Calu3 (cell line): Measurements from ENCODE around the gene KRT86. TPM values are rescaled to one million over a fixed set of nuclear protein-coding genes. Genes with fewer than 3 reads are reported as not detected.

Experiments
- BruUV-seq: library from RNA; stranded (reverse); fragments of 400-500 nt; replicated peaks from 2 replicates; lab custom pipeline; 2021; lab: Mats Ljungman, UMichigan
- CTCF ChIA-PET: fragments of 300-600 bp; sonication (Branson Sonifier 250); formaldehyde crosslinking; loops from one replicate; lab custom pipeline; 2022; ENCODE audit warnings: antibody characterized with exemption; lab: Charles Lee
- DNase-seq: peaks from one replicate; pipeline ENCODE4 v3.0.0; 2022
- H3K27ac Mint-ChIP-seq: one replicate; pipeline ENCODE4 v1.8.0; 2022; ENCODE audit warnings: mixed read lengths; ENCODE audit not compliant: unreplicated experiment
- H3K27me3 Mint-ChIP-seq: one replicate; pipeline ENCODE4 v1.8.0; 2022; ENCODE audit warnings: mixed read lengths; ENCODE audit not compliant: unreplicated experiment
- H3K36me3 Mint-ChIP-seq: one replicate; pipeline ENCODE4 v1.8.0; 2022; ENCODE audit warnings: mild to moderate bottlenecking, moderate library complexity, mixed read lengths; ENCODE audit not compliant: insufficient read depth, unreplicated experiment
- H3K4me1 Mint-ChIP-seq: one replicate; pipeline ENCODE4 v1.8.0; 2022; ENCODE audit warnings: mild to moderate bottlenecking, low read depth, mixed read lengths; ENCODE audit not compliant: unreplicated experiment
- H3K4me3 Mint-ChIP-seq: one replicate; pipeline ENCODE4 v1.8.0; 2022; ENCODE audit warnings: mild to moderate bottlenecking, low read depth, moderate library complexity, mixed read lengths; ENCODE audit not compliant: unreplicated experiment
- H3K9me3 Mint-ChIP-seq: one replicate; pipeline ENCODE4 v1.8.0; 2022; ENCODE audit warnings: low read depth, mixed read lengths; ENCODE audit not compliant: unreplicated experiment
- CTCF ChIP-seq: fragments of 200-600 bp; IDR thresholded peaks from one replicate; pipeline ENCODE4 v1.8.0; 2022; ENCODE audit warnings: antibody characterized with exemption; ENCODE audit not compliant: unreplicated experiment
- intact Hi-C: fragments of 100-400 bp; cut with micrococcal nuclease; formaldehyde crosslinking; loops from one replicate; pipeline ENCODE4 v1.10.0; 2022; ENCODE audit not compliant: unreplicated experiment
- total RNA-seq: library from RNA; stranded (reverse); gene quantifications from 2 replicates; pipeline ENCODE4 v1.2.3, GENCODE V29; 2022

Gene KRT86
- total RNA-seq, 1 experiment from 2014 or later = 3.6 TPM

DNA sequence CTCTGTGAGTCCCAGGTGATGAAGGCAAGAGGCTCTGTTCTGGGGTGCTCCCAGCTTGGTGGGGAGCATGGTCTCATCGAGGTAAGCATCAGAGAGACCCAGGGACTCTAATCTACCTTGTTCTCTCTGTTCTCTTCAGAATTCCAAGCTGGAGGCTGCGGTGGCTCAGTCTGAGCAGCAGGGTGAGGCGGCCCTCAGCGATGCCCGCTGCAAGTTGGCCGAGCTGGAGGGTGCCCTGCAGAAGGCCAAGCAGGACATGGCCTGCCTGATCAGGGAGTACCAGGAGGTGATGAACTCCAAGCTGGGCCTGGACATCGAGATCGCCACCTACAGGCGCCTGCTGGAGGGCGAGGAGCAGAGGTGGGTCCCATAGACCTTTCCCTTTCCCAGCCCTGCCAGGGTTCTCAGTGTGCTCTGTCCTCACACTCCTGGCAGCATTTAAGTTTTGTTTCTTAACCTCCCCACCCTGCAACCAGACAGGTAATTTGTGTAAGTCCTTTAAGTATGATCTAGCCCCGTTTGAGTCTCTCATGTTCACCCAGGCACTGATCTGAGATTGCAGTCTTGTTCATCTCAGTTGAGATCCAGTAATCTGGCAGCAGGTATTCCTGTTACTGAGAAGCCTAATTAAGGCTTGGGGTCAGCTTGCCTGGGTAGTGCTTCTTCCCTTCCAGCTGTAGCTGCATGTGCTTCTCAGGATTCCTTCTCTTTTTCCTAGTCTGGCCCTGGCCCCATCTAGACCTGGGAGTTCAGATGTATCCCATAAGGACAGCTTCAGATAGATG is 31.7 kb downstream of the KRT86 start:
- no TSS peak for BruUV-seq
- TF ChIP-seq CTCF = peak; percentile 13
- Mint-ChIP-seq H3K27me3 (no peaks in the 10 kb centered on the region), H3K4me3 (no peak overlapping the region), H3K27ac (no peak overlapping the region), H3K36me3 (peaks cover 6% of the 10 kb centered on the region), H3K4me1 (peaks cover 31% of the 10 kb centered on the region), H3K9me3 (no peaks in the 10 kb centered on the region)
- peak; percentile 15 for DNase-seq
- CTCF ChIA-PET = no interaction called here
- intact Hi-C loops = no loop called here

DNA sequence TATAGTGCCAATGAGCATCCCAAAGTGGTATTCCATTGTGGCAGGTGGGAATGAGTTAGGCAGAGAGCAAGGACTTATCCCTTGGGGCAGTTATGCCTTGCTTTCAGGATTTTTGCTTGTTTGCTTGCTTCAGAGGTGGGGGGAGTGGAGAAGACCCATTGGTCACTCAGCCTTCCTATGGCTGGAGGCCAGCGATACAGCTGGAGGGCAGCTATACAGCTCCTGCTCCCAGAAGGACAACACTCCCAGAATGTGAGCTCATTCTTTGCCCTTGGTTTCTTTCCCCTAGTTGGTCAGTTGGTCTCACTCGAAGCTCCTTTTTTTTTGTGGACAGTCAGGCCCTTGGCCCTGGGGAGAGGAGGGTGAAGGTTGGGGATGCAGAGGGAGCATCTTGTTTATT is 32.3 kb downstream of the KRT86 start:
- Mint-ChIP-seq H3K27me3 (no peaks in the 10 kb centered on the region), H3K36me3 (peaks cover 6% of the 10 kb centered on the region), H3K9me3 (no peaks in the 10 kb centered on the region), H3K4me1 (peaks cover 31% of the 10 kb centered on the region), H3K4me3 (no peak overlapping the region), H3K27ac (no peak overlapping the region)
- no peak for DNase-seq
- TF ChIP-seq CTCF = no peak
- CTCF ChIA-PET = no interaction called here
- intact Hi-C loops = no loop called here
- TSS peak; percentile 46 for BruUV-seq

DNA sequence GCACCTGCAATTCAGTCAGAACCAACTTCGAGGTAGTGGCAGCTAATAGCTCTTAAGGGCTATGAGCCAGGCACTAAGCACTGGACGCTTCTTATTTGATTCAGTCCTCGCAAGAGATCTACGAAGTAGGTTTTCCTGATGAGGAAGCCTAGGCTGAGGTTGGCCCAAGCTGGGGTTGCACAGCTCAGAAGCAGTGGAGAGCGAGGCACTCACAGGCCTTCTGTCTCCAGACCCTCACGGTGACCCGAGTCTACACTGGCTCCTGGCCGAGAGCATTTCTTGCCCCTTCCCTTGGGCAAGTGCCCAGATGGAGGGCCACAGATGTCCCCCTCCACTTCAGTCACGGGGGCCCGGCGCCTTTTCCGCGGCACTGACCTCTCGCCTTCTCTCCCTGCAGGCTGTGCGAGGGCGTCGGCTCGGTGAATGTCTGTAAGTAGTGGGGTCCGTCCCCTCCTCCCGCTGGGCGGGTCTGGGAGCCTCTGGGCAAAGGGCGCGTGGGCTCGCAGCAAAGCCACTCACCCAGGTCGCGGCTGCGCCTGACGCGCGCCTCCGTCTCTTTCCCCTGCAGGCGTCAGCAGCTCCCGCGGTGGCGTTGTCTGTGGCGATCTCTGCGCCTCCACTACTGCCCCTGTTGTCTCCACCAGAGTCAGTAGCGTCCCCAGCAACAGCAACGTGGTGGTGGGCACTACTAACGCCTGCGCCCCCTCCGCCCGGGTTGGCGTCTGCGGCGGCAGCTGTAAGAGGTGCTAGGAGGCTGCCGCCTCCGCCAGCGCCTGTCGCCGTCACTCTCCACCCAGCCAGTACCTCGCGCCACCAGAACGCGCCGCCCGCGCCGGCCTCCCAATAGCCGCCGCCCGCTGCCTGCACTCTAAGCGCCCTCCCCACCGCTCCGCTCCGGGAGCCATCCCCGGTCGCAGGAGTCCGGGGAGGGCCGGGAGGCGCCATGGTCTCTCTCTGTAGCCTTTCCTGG is 33.7 kb downstream of the KRT86 start:
- Mint-ChIP-seq H3K27ac (peak overlapping the region; percentile 42), H3K27me3 (peaks cover 13% of the 10 kb centered on the region), H3K36me3 (peaks cover 6% of the 10 kb centered on the region), H3K4me1 (peaks cover 42% of the 10 kb centered on the region), H3K9me3 (no peaks in the 10 kb centered on the region), H3K4me3 (peak overlapping the region; percentile 84)
- intact Hi-C loops = no loop called here
- no TSS peak for BruUV-seq
- TF ChIP-seq CTCF = no peak
- CTCF ChIA-PET = interaction anchor here (1.3 to 1.4 kb wide), 3 partner anchors 11 to 28 kb away, joined by 3 to 6 read pairs (median 5); no protein-coding TSS in a partner anchor
- peak; percentile 75 for DNase-seq

DNA sequence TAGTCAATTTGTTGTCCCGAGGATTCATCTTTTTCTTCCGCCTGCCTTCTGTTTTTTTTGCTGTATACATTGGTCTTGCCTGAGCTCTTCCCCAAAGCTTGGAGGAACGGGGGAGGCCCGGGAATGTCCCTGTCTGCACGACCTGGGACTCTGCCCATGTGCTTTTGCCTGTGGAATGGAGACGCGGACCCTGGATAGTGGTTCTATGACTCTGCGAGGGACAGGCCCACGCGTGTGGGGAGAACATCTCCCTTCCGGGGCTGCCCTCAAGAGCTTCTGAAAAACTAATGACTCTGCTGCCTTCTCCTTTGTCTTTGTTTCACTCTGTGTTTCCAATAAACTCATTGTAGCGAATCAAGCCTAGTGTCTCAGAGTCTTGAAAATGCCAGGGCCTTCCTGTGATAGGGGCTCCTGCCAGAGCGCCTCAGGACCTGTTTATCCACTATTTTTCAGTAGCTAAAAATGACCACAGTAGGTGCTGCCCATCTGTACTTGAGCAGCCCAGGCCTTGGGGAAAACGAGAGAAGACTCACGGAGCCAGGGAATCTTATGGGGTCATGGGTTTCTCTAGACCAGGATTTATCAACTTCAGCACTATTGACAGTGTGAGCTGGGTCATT is 34.5 kb downstream of the KRT86 start:
- H3K4me1 Mint-ChIP-seq = peaks cover 46% of the 10 kb centered on the region
- peaks cover 19% of the 10 kb centered on the region for H3K27me3 Mint-ChIP-seq
- CTCF ChIA-PET = interaction anchor here (1.4 kb wide), 2 partner anchors 10 to 18 kb away, joined by 5 to 6 read pairs; no protein-coding TSS in a partner anchor
- H3K9me3 Mint-ChIP-seq = no peaks in the 10 kb centered on the region
- TF ChIP-seq CTCF = no peak
- DNase-seq = no peak
- intact Hi-C loops = no loop called here
- H3K27ac Mint-ChIP-seq = peak overlapping the region; percentile 16
- BruUV-seq = no TSS peak
- peak overlapping the region; percentile 84 for H3K4me3 Mint-ChIP-seq
- H3K36me3 Mint-ChIP-seq = peaks cover 6% of the 10 kb centered on the region
